Measurements from ENCODE around the gene TRPC4AP. TPM values are rescaled to one million over a fixed set of nuclear protein-coding genes. Genes with fewer than 3 reads are reported as not detected.

Gene TRPC4AP
- polyA plus RNA-seq, 1 donor = 62.0 TPM

DNA sequence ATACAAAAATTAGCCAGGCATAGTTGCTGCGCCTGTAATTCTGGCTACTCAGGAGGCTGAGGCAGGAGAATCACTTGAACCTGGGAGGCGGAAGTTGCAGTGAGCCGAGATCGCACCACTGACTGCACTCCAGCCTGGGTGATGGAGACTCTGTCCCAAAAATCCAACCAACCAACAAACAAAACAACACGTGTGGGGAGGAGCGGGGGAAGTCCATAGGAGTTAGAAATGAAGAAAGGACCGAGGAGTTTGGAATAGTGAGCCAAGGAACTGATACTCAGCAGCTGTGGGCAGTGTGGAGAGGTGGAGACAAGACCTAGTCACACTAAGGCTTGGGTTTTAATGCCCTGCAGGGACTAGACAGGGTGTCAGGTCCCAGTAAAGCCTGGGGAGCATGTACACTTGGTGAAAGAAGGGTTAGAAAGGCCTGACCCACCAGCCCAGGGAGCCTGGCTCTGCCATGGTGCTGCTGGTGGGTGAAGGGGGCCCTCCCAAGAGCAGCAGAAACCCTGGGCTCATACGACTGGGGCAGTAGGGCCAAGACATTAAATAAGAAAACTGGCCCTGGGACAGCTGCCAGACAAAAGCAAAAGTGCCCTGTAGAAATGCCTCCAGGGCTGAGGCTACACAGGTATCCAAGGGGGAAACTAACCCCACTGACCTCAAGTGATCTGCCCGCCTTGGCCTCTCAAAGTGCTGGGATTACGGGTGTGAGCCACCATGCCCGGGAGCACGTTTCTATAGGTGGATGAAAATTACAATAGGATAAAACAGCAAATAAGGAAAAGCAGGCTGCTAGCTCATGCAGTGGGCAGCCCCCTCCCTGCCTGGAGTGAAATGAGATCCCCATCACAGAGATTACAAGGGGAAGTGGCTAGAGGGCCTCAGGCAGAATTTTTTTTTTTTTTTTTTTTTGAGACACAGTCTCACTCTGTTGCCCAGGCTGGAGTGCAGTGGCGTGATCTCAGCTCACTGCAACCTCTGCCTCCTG lies 78.9 kb downstream of the TRPC4AP start:
- no peak for DNase-seq

DNA sequence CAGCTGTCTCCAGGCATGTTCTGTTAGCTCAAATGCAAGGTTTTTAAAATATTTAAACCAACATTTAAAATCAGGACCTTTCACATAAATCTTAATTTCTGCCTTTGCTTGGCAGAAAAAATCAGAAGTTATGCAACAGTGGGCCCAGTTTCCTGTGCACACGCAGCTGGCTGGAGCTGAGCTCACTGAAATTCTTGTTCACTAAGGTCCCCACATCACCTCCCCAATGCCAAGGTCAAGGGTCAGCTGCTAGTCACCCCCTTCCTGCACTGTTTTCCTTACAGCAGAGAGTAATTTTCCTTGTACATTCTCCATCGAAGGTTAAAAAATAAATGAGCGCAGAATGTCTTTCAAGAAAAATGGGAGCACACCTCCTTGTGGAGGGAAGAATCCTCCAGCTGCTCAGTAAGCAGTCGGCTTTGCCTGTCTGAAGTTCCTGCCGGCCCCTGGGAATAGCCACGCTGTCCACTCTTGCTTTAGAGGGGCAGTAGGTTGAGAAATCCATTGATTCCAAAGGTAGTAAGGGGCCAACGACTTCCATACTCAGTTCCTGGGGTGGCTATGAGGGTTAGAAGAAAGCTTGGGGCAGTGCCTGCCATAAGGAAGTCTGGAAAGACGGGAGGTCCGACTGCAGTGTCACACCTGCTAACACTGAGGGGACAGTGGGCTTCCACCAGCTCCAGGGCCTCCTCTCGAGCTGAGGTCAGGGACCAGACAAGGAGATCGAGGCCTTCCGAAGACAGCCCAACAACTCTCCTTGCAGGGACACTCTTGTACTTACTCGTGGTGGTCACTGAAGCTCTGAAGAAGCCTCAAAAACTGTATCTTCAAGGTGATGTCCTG lies 80.2 kb downstream of the TRPC4AP start:
- no peak for DNase-seq

DNA sequence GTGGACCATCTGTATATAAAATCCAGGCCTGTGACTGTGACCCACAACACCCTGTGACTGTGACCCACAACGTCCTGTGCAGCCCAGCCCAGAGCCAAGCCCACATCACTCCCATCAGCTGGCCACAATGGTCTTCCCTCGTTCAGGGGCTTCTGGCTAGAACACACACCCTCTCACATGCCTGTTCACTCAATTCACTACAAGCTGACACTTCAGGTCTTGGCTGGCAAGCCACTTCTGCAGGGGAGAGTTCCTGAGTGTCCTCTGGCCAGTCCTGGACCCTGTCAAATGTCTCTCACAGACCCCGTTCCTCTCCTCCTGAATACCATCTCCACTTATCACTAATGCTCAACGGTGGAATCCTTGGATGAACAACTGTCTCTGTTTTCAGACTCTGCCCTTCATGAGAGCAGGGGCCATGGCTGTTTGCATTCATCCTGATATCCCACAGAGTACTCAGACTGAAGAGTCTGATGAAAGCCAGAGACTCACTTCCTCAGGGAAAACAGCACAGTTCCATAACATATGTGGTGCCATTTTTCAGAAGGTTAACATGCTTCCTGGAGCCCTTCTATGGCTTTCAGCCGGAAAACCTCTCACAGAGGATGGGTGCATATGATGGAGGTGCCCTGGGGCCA lies 80.9 kb downstream of the TRPC4AP start:
- DNase-seq = no peak

- no peak for DNase-seq
Measured at GRCh38 chr20:35010405-35011192, 82.0 kb downstream of the TRPC4AP start.

GRCh38 chr20:35009665-35010328 lies 82.8 kb downstream of the TRPC4AP start:
- DNase-seq = no peak

DNA sequence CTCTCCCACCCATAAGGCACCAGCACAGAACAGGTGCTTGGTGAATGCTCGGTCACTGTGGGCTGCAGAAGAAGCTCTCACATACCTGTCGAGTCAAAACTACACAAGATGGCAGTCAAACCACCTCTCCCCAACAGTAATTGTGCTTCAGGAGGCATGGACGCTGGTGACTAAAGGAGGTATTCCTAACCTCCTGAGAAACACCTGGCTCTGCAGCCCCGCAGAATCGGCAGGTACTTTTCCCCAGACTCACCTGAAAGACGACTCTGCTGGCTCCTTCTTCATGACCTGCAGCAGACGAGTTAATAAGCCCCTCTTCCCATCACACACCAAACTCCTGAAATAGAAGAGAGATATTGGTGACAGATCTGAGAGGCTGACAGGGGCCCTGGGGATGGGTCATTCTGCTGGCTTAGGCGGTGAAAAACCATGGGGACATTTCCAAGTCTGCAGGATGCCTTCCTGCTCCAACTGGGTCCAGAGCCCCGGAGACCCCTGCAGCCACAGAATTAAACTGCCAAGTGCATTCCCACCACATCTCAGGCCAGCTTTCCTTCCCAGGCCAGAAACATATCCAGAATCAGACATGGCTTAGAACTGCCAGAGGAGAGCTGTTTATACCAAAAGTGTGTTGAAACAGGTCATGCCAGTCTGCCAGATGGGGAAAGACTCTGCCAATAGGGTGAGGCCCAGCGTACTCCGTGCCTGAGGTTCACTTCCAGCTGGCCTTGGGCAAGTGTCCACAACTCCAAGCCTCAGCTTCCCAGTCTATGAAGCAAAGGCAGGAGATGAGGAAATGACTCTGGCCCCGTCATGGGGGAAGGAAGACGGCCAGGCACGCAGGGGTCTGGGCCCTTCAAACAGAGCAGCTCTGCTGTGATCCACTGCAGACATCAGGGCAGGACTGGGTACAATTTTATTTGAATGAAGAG lies 83.9 kb downstream of the TRPC4AP start:
- no peak for DNase-seq

DNA sequence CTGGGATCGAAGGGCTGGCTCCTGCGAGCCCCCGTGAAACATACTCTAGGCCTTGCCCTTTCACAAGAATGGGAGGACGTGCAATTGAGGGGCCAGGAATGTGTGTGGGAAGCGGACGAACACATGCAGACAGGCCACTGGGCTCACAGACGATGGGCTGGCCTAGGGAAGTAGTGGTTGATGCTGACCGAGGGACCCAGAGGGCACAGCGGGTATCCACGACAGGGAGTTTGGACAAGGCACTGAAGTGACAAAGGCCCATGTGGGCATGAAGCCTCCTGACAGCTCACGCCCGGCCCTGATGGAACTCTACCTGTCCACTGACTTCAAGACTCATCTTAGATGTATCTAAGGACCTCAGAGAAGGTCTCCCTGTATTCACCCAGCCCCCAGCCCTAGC lies 84.7 kb downstream of the TRPC4AP start:
- no peak for DNase-seq

- DNase-seq = no peak
Measured at GRCh38 chr20:35007413-35007812, 85.2 kb downstream of the TRPC4AP start.

- DNase-seq = no peak
Measured at GRCh38 chr20:35006531-35006971, 86.1 kb downstream of the TRPC4AP start.

DNA sequence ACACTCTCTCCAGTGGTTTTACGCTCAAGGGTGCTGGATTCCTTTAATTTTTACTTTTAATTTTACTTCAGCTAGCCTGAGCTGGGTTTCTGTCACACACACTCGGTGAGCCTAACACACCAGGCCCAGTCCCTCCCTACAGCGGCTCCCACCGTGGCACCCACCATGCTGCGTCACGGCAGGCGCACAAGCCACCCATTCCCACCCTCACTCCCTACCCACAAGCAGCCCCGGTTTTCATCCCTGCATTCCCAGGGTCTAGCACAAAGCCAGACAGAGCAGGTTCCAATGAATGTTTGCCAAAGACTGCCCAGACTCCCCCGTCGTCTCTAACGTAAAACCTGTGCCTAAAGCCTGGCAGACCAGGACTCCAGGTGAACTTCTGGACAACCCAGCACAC lies 86.6 kb downstream of the TRPC4AP start:
- DNase-seq = no peak

GRCh38 chr20:35005463-35005961 lies 87.1 kb downstream of the TRPC4AP start:
- no peak for DNase-seq

- DNase-seq = no peak
Measured at GRCh38 chr20:35004749-35005462, 87.7 kb downstream of the TRPC4AP start.

- no peak for DNase-seq
Measured at GRCh38 chr20:35004051-35004725, 88.4 kb downstream of the TRPC4AP start.

- no peak for DNase-seq
Measured at GRCh38 chr20:35003211-35004031, 89.2 kb downstream of the TRPC4AP start.

DNA sequence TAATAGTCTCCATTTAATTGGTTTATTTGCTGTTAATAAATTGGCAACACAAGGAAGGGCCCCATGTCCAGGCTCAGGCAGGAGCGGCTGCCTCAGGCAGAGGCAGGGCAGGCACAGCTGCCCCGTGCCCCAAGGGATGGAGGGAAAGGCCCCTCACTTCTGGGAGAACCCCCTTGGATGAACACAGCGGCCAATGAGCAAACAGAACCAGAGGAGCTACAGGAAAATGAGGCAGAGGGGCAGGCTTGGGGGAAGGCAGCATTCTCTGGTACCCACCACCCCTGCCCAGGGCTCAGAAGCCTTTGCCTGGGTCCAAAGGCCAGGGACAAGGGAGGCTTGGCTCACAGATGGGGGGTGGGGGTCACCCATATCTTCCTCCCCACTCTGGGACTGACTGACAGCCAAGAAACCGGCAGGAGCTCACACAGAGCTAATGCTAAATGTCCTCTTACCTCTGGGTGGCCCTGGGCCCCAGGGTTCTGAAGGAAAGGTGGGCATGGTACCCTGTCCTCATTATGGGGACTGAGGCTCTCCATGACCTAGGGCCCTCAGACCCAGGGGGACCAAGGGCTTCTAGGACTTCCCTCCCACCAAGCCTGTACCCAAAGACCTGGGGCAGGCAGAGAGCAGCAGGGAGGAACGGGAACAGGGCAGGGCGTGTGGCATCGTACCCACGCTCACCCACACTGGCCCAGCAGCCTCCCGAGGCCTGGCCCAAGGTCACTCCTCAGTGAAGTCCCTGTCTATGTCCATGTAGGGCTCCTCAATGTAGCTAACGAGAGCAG lies 90.0 kb downstream of the TRPC4AP start:
- no peak for DNase-seq

DNA sequence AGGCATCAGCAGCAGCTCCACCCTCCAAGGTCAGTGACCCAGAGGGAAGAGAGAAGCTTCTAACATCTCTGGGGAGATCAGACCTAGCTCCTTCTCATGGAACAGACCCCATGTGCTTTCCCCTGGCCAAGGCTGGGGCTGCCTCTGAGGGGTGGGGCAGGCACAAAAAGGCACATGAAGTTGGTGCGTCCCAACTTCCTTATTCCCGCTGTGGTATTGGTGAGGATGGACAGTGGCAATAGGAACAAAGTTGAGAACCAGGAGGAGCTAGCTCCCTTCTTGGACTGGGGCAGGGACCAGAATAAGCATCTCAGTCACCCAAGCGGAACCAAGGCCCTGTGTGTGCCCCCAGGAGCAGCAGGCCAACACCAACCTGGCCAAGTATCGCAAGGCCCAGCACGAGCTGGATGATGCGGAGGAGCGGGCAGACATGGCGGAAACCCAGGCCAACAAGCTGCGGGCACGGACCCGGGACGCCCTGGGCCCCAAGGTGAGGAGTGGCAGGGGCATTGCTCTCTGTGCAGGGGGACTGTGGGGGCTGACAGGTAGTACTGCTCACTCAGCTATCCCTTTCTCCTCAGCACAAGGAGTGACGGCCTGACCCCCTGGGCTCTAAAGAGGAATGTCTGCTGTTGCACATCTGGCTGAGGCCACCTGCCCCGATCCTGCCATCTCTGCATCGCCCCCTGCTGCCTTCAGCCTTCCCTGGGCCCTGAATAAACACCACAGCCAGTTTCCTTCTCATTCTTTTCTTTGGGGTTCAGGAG lies 90.8 kb downstream of the TRPC4AP start:
- no peak for DNase-seq
